K562 (cell line): ENCODE data around the gene ACADSB. TPM values are rescaled to one million over a fixed set of nuclear protein-coding genes. Genes with fewer than 3 reads are reported as not detected.

Experiments
- C11orf30 ChIP-seq: fragments of 450-650 bp; IDR thresholded peaks from 2 replicates; pipeline ENCODE4 v1.6.1; 2016; ENCODE audit warnings: low read depth, mild to moderate bottlenecking
- HDAC3 ChIP-seq: fragments of 450-650 bp; IDR thresholded peaks from 2 replicates; pipeline ENCODE4 v1.6.1; 2018; ENCODE audit warnings: borderline replicate concordance, mild to moderate bottlenecking, moderate library complexity; ENCODE audit not compliant: partially characterized antibody
- LCOR ChIP-seq: sonication (generic); formaldehyde crosslinking; IDR thresholded peaks from 2 replicates; pipeline ENCODE4 v1.8.0; 2022; ENCODE audit warnings: mild to moderate bottlenecking, missing genetic modification reagents
- MAFF ChIP-seq: IDR thresholded peaks from 2 replicates; pipeline ENCODE4 v1.6.1; 2012; ENCODE audit warnings: low read length, improper control_type of control experiment
- MAZ ChIP-seq, 2 experiments: fragments of 450-650 bp in 1 of 2; sonication (generic) in 1 of 2; formaldehyde crosslinking; IDR thresholded peaks in 1 of 2; conservative IDR thresholded peaks in 1 of 2; 2 replicates each; pipeline versions ENCODE4 v1.4.0 to v1.5.0; 2020; ENCODE audit warnings: mild to moderate bottlenecking in 1 of 2, missing genetic modification reagents in 1 of 2
- SIN3A ChIP-seq, 2 experiments: fragments of 150-350 bp in 1 of 2; IDR thresholded peaks; 2 replicates each; pipeline ENCODE4 v1.6.1; 2011 to 2016; ENCODE audit warnings: borderline replicate concordance in 2 of 2, low read depth in 2 of 2, low read length in 2 of 2, mild to moderate bottlenecking in 2 of 2, moderate library complexity in 2 of 2; ENCODE audit not compliant: control insufficient read depth in 1 of 2
- SMARCA4 ChIP-seq: fragments of 450-650 bp; IDR thresholded peaks from 2 replicates; pipeline ENCODE4 v1.6.1; 2016
- U2AF2 ChIP-seq: fragments of 200-400 bp; formaldehyde crosslinking; optimal IDR thresholded peaks from 2 replicates; pipeline ENCODE3; 2017; ENCODE audit warnings: low read depth, mild to moderate bottlenecking, low read length
- polyA plus RNA-seq, 8 experiments: library from polyadenylated mRNA; depleted of rRNA in 4 of 8; stranded (reverse) in 5 of 8; unstranded in 3 of 8; fragments of >200 nt; fragmentation: Nextera tagmentation in 2 of 8; fragmentation: Illumina TruSeq in 1 of 8; extraction: Ambion mirVana in 2 of 8; extraction: Trizol in 1 of 8; gene quantifications; 2 replicates each; pipeline versions ENCODE4 v1.2.1 to v1.2.3, GENCODE V29; 2011 to 2014; ENCODE audit warnings: inconsistent platforms in 1 of 8, missing spikeins in 1 of 8
- total RNA-seq, 7 experiments: library from RNA; depleted of rRNA in 6 of 7; stranded (reverse); fragments of >200 nt in 6 of 7; fragmentation: Illumina TruSeq in 2 of 7; extraction: Trizol in 2 of 7; gene quantifications; 2 replicates each; pipeline versions ENCODE4 v1.2.1 to v1.2.3, GENCODE V29; 2011 to 2021; ENCODE audit warnings: low replicate concordance in 1 of 7
- TF ChIP-seq, protein P1 (sequence below), 2 experiments: fragments of 450-650 bp; IDR thresholded peaks; 2 replicates each; pipeline ENCODE4 v1.6.1; 2016
- TF ChIP-seq, protein P2 (sequence below): fragments of 450-650 bp; IDR thresholded peaks from 2 replicates; pipeline ENCODE4 v1.6.1; 2016; ENCODE audit warnings: low read depth
- TF ChIP-seq, protein P3 (sequence below): sonication (generic); formaldehyde crosslinking; IDR thresholded peaks from 2 replicates; pipeline ENCODE4 v1.8.0; 2022; ENCODE audit warnings: mild to moderate bottlenecking, missing genetic modification reagents
- TF ChIP-seq, protein P4 (sequence below): fragments of 200-800 bp; sonication (Bioruptor generic); IDR thresholded peaks from 2 replicates; pipeline ENCODE4 v1.6.1; 2017; ENCODE audit warnings: missing genetic modification characterization, missing compliant biosample characterization
- TF ChIP-seq, protein P5 (sequence below): fragments of 450-650 bp; formaldehyde crosslinking; IDR thresholded peaks from 2 replicates; pipeline ENCODE4 v1.4.0; 2022; ENCODE audit warnings: mild to moderate bottlenecking, moderate library complexity

ACADSB gene
- total and polyA plus RNA-seq, 9 of the 15 experiments (the other 6 are each of a cell fraction or from before 2014, with no cell fraction given): 2.9 to 9.1 (median 5.8) TPM

DNA sequence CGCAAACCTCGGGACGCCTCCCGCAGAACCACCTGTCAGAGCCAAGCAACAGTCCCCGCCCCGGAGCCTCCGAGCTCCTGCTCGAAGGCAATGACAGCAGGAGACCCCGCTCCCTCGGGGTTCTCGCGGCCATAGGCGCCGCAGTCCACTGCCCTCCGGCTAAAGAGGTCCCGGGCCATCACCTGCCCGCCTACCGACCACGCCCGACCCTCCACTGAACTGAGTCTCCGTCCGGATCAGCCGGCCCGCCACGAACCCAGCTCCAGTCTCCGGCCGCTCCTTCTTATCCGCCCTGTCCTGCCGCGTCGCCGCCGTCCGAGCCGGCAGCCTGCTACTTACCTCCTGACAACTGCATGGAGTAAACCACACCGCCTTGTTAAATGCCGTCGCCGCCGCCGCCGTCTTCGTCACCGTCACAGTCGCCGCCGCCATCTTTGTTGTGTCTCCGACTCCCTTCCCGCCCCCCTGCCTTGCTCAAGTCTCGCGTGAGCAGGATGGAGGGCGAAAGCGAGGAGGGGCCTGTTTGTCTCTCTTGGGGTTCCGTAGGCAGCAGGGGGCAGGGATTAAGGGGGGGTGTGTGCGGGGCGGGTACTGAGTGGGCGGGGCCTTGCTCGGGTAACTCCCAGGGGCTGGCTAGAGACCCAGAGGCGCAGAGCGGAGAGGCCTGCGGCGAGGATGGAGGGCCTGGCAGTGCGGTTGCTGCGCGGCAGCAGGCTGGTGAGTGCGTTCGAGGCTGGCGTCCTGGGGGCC lies at the start of gene ACADSB, which contains the start of gene IKZF5 (continued):
- TF ChIP-seq, protein P1, sequence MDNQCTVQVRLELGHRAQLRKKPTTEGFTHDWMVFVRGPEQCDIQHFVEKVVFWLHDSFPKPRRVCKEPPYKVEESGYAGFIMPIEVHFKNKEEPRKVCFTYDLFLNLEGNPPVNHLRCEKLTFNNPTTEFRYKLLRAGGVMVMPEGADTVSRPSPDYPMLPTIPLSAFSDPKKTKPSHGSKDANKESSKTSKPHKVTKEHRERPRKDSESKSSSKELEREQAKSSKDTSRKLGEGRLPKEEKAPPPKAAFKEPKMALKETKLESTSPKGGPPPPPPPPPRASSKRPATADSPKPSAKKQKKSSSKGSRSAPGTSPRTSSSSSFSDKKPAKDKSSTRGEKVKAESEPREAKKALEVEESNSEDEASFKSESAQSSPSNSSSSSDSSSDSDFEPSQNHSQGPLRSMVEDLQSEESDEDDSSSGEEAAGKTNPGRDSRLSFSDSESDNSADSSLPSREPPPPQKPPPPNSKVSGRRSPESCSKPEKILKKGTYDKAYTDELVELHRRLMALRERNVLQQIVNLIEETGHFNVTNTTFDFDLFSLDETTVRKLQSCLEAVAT (IDR thresholded peaks at IDR 0.05): peak in 1 of 2 experiments; percentile 30; a peak in 1 of 4 replicates
- TF ChIP-seq U2AF2: no peak
- TF ChIP-seq HDAC3: no peak
- TF ChIP-seq, protein P2, sequence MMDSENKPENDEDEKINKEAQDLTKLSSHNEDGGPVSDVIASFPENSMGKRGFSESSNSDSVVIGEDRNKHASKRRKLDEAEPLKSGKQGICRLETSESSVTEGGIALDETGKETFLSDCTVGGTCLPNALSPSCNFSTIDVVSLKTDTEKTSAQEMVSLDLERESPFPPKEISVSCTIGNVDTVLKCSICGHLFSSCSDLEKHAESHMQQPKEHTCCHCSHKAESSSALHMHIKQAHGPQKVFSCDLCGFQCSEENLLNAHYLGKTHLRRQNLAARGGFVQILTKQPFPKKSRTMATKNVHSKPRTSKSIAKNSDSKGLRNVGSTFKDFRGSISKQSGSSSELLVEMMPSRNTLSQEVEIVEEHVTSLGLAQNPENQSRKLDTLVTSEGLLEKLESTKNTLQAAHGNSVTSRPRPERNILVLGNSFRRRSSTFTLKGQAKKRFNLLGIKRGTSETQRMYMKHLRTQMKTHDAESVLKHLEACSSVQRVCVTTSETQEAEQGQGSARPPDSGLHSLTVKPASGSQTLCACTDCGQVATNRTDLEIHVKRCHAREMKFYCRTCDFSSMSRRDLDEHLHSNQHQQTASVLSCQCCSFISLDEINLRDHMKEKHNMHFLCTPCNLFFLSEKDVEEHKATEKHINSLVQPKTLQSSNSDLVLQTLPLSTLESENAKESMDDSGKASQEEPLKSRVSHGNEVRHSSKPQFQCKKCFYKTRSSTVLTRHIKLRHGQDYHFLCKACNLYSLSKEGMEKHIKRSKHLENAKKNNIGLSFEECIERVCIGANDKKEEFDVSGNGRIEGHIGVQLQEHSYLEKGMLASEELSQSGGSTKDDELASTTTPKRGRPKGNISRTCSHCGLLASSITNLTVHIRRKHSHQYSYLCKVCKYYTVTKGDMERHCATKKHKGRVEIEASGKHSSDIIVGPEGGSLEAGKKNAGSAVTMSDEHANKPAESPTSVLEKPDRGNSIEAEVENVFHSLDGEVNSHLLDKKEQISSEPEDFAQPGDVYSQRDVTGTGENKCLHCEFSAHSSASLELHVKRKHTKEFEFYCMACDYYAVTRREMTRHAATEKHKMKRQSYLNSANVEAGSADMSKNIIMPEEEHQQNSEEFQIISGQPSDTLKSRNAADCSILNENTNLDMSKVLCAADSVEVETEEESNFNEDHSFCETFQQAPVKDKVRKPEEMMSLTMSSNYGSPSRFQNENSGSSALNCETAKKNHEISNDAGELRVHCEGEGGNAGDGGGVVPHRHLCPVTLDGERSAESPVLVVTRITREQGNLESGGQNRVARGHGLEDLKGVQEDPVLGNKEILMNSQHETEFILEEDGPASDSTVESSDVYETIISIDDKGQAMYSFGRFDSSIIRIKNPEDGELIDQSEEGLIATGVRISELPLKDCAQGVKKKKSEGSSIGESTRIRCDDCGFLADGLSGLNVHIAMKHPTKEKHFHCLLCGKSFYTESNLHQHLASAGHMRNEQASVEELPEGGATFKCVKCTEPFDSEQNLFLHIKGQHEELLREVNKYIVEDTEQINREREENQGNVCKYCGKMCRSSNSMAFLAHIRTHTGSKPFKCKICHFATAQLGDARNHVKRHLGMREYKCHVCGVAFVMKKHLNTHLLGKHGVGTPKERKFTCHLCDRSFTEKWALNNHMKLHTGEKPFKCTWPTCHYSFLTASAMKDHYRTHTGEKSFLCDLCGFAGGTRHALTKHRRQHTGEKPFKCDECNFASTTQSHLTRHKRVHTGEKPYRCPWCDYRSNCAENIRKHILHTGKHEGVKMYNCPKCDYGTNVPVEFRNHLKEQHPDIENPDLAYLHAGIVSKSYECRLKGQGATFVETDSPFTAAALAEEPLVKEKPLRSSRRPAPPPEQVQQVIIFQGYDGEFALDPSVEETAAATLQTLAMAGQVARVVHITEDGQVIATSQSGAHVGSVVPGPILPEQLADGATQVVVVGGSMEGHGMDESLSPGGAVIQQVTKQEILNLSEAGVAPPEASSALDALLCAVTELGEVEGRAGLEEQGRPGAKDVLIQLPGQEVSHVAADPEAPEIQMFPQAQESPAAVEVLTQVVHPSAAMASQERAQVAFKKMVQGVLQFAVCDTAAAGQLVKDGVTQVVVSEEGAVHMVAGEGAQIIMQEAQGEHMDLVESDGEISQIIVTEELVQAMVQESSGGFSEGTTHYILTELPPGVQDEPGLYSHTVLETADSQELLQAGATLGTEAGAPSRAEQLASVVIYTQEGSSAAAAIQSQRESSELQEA: peak; percentile 94
- TF ChIP-seq C11orf30: 0 out of 2 replicates have a peak, but pooled peaks have one; percentile 19
- TF ChIP-seq, protein P3, sequence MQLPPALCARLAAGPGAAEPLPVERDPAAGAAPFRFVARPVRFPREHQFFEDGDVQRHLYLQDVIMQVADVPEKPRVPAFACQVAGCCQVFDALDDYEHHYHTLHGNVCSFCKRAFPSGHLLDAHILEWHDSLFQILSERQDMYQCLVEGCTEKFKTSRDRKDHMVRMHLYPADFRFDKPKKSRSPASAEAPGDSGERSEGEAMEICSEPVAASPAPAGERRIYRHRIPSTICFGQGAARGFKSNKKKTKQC (CRISPR knock-in tag): no peak
- TF ChIP-seq SMARCA4: no peak
- TF ChIP-seq, protein P4, sequence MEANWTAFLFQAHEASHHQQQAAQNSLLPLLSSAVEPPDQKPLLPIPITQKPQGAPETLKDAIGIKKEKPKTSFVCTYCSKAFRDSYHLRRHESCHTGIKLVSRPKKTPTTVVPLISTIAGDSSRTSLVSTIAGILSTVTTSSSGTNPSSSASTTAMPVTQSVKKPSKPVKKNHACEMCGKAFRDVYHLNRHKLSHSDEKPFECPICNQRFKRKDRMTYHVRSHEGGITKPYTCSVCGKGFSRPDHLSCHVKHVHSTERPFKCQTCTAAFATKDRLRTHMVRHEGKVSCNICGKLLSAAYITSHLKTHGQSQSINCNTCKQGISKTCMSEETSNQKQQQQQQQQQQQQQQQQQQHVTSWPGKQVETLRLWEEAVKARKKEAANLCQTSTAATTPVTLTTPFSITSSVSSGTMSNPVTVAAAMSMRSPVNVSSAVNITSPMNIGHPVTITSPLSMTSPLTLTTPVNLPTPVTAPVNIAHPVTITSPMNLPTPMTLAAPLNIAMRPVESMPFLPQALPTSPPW (CRISPR knock-in tag): peak; percentile 96
- TF ChIP-seq LCOR: no peak
- peak; percentile 51 to 77; a peak in 3 of 4 replicates for TF ChIP-seq SIN3A (IDR thresholded peaks at IDR 0.05; ENCODE audit: borderline replicate concordance in 2 of 2, control insufficient read depth in 1 of 2, low read depth in 2 of 2, low read length in 2 of 2)
- TF ChIP-seq MAFF: peak; percentile 22; the same call in 1 of the 2 replicates
- TF ChIP-seq, protein P5, sequence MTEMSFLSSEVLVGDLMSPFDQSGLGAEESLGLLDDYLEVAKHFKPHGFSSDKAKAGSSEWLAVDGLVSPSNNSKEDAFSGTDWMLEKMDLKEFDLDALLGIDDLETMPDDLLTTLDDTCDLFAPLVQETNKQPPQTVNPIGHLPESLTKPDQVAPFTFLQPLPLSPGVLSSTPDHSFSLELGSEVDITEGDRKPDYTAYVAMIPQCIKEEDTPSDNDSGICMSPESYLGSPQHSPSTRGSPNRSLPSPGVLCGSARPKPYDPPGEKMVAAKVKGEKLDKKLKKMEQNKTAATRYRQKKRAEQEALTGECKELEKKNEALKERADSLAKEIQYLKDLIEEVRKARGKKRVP (CRISPR knock-in tag): no peak
- peak; percentile 65 to 71 for TF ChIP-seq MAZ (CRISPR knock-in tag; conservative IDR thresholded peaks at IDR 0.05 in 1 of 2, IDR thresholded peaks at IDR 0.05 in 1 of 2)
